HEK293 (cell line): Measurements from ENCODE around the gene PIF1.

Source experiments
- CTCF ChIA-PET: fragments of 350-600 bp; formaldehyde crosslinking; extraction: SDS; loops from one replicate; lab custom pipeline; 2021; ENCODE audit warnings: antibody characterized with exemption; lab: Yijun Ruan, JAX
- POLR2A ChIA-PET: fragments of 300-600 bp; formaldehyde crosslinking; extraction: SDS; loops from one replicate; lab custom pipeline; 2020; ENCODE audit warnings: antibody characterized with exemption, inconsistent platforms; lab: Yijun Ruan, JAX
- H3K27ac ChIP-seq: fragments of 200-500 bp; sonication (Bioruptor generic); 2 replicates; pipeline ENCODE4 v1.5.1; 2014; ENCODE audit warnings: low read depth, low read length, control low read depth, inconsistent platforms; ENCODE audit errors: extremely low read depth
- H3K36me3 ChIP-seq, 2 experiments: fragments of 200-500 bp in 1 of 2; sonication (Bioruptor generic) in 1 of 2; 1 replicate in 1 of 2; 2 replicates in 1 of 2; pipeline ENCODE4 v1.5.1; 2014 to 2017; ENCODE audit warnings: inconsistent platforms in 2 of 2, low read length in 2 of 2; ENCODE audit not compliant: control insufficient read depth in 2 of 2, insufficient read depth in 1 of 2
- H3K4me1 ChIP-seq: fragments of 200-500 bp; sonication (Bioruptor generic); 2 replicates; pipeline ENCODE4 v1.5.1; 2014; ENCODE audit warnings: mild to moderate bottlenecking, low read length, inconsistent platforms; ENCODE audit not compliant: control insufficient read depth, insufficient read depth
- H3K4me3 ChIP-seq: 2 replicates; pipeline ENCODE4 v1.5.1; 2011; ENCODE audit warnings: low read depth, mild to moderate bottlenecking, control low read depth, low read length, moderate library complexity
- H3K9me3 ChIP-seq: fragments of 200-500 bp; sonication (Bioruptor generic); 2 replicates; pipeline ENCODE4 v1.5.1; 2014; ENCODE audit warnings: low read depth, low read length, inconsistent platforms; ENCODE audit not compliant: control insufficient read depth, insufficient read depth
- CTCF ChIP-seq: fragments of 450-650 bp; formaldehyde crosslinking; IDR thresholded peaks from 2 replicates; pipeline ENCODE4 v1.5.1; 2016; ENCODE audit warnings: missing biosample characterization, missing genetic modification characterization
- GLI2 ChIP-seq: fragments of 450-650 bp; formaldehyde crosslinking; IDR thresholded peaks from 2 replicates; pipeline ENCODE4; 2017; ENCODE audit warnings: missing biosample characterization, missing genetic modification characterization, low read depth, borderline replicate concordance
- KLF8 ChIP-seq: fragments of 450-650 bp; formaldehyde crosslinking; IDR thresholded peaks from 2 replicates; pipeline ENCODE4 v1.5.1; 2016; ENCODE audit warnings: missing biosample characterization, missing genetic modification characterization
- OSR2 ChIP-seq: fragments of 450-650 bp; formaldehyde crosslinking; IDR thresholded peaks from 2 replicates; pipeline ENCODE4 v1.5.1; 2016; ENCODE audit warnings: missing biosample characterization, missing genetic modification characterization
- SP7 ChIP-seq: fragments of 450-650 bp; formaldehyde crosslinking; IDR thresholded peaks from 2 replicates; pipeline ENCODE4 v1.5.1; 2016; ENCODE audit warnings: missing biosample characterization, missing genetic modification characterization
- WT1 ChIP-seq: fragments of 450-650 bp; formaldehyde crosslinking; IDR thresholded peaks from 2 replicates; pipeline ENCODE4 v1.5.1; 2016; ENCODE audit warnings: missing biosample characterization, missing genetic modification characterization
- ZBTB1 ChIP-seq: fragments of 450-650 bp; formaldehyde crosslinking; IDR thresholded peaks from 2 replicates; pipeline ENCODE4 v1.5.1; 2016; ENCODE audit warnings: missing biosample characterization, missing genetic modification characterization
- ZBTB17 ChIP-seq: fragments of 450-650 bp; formaldehyde crosslinking; IDR thresholded peaks from 2 replicates; pipeline ENCODE4 v1.5.1; 2016; ENCODE audit warnings: missing biosample characterization, missing genetic modification characterization
- ZBTB26 ChIP-seq: fragments of 450-650 bp; formaldehyde crosslinking; optimal IDR thresholded peaks from 2 replicates; pipeline ENCODE3; 2016; ENCODE audit warnings: missing biosample characterization, mild to moderate bottlenecking, missing genetic modification characterization
- ZBTB48 ChIP-seq: fragments of 450-650 bp; formaldehyde crosslinking; IDR thresholded peaks from 2 replicates; pipeline ENCODE4 v1.5.1; 2016; ENCODE audit warnings: missing biosample characterization, missing genetic modification characterization
- ZBTB7A ChIP-seq: fragments of 450-650 bp; formaldehyde crosslinking; IDR thresholded peaks from 2 replicates; pipeline ENCODE4 v1.5.1; 2016; ENCODE audit warnings: low read depth, missing biosample characterization, missing genetic modification characterization
- ZIC2 ChIP-seq: fragments of 450-650 bp; formaldehyde crosslinking; IDR thresholded peaks from 2 replicates; pipeline ENCODE4 v1.5.1; 2016; ENCODE audit warnings: missing biosample characterization, missing genetic modification characterization
- ZNF114 ChIP-seq: fragments of 450-650 bp; formaldehyde crosslinking; IDR thresholded peaks from 2 replicates; pipeline ENCODE4 v1.5.0; 2017; ENCODE audit warnings: missing biosample characterization, missing genetic modification characterization
- ZNF184 ChIP-seq: fragments of 450-650 bp; IDR thresholded peaks from 2 replicates; pipeline ENCODE4 v1.5.1; 2018; ENCODE audit warnings: missing biosample characterization, mild to moderate bottlenecking, missing genetic modification characterization
- ZNF221 ChIP-seq: fragments of 450-650 bp; formaldehyde crosslinking; IDR thresholded peaks from 2 replicates; pipeline ENCODE4 v1.5.1; 2017; ENCODE audit warnings: missing biosample characterization, missing genetic modification characterization, borderline replicate concordance
- ZNF302 ChIP-seq: fragments of 450-650 bp; formaldehyde crosslinking; IDR thresholded peaks from 2 replicates; pipeline ENCODE4 v1.5.1; 2016; ENCODE audit warnings: missing biosample characterization, missing genetic modification characterization, low read depth
- ZNF350 ChIP-seq: fragments of 450-650 bp; formaldehyde crosslinking; IDR thresholded peaks from 2 replicates; pipeline ENCODE4 v1.5.0; 2017; ENCODE audit warnings: missing biosample characterization, mild to moderate bottlenecking, missing genetic modification characterization
- ZNF518A ChIP-seq: fragments of 450-650 bp; formaldehyde crosslinking; conservative IDR thresholded peaks from 2 replicates; pipeline ENCODE4 v1.5.1; 2016; ENCODE audit warnings: low read depth, missing biosample characterization, missing genetic modification characterization
- ZNF529 ChIP-seq: fragments of 450-650 bp; formaldehyde crosslinking; IDR thresholded peaks from 2 replicates; pipeline ENCODE4 v1.5.1; 2017; ENCODE audit warnings: missing genetic modification characterization, missing biosample characterization; ENCODE audit not compliant: insufficient replicate concordance
- ZNF544 ChIP-seq: fragments of 450-650 bp; formaldehyde crosslinking; IDR thresholded peaks from 2 replicates; pipeline ENCODE4 v1.5.0; 2017; ENCODE audit warnings: missing biosample characterization, missing genetic modification characterization
- ZNF549 ChIP-seq: fragments of 450-650 bp; IDR thresholded peaks from 2 replicates; pipeline ENCODE4 v1.5.1; 2018; ENCODE audit warnings: missing biosample characterization, missing genetic modification characterization, mild to moderate bottlenecking, inconsistent platforms, moderate library complexity
- ZNF560 ChIP-seq: fragments of 450-650 bp; formaldehyde crosslinking; IDR thresholded peaks from 2 replicates; pipeline ENCODE4 v1.5.1; 2017; ENCODE audit warnings: missing biosample characterization, missing genetic modification characterization, borderline replicate concordance
- ZSCAN16 ChIP-seq: fragments of 450-650 bp; formaldehyde crosslinking; IDR thresholded peaks from 2 replicates; pipeline ENCODE4 v1.5.1; 2016; ENCODE audit warnings: missing biosample characterization, missing genetic modification characterization
- ZSCAN23 ChIP-seq: fragments of 450-650 bp; formaldehyde crosslinking; IDR thresholded peaks from 2 replicates; pipeline ENCODE4 v1.5.1; 2016; ENCODE audit warnings: missing biosample characterization, missing genetic modification characterization
- ZXDB ChIP-seq: fragments of 450-650 bp; formaldehyde crosslinking; IDR thresholded peaks from 2 replicates; pipeline ENCODE4 v1.5.1; 2016; ENCODE audit warnings: missing biosample characterization, missing genetic modification characterization
- TF ChIP-seq, protein P1 (sequence below): fragments of 450-650 bp; formaldehyde crosslinking; IDR thresholded peaks from 2 replicates; pipeline ENCODE4 v1.5.1; 2017; ENCODE audit warnings: missing biosample characterization, missing genetic modification characterization

PIF1 gene

GRCh38 chr15:64847448-64847847, 22.0 kb upstream of the PIF1 start:
- H3K4me3 ChIP-seq, result no peak overlapping the region
- peaks cover 0 to 13% of the 10 kb centered on the region in 2 experiments; a peak in 2 of 3 replicates for H3K36me3 ChIP-seq
- TF ChIP-seq, protein P1, sequence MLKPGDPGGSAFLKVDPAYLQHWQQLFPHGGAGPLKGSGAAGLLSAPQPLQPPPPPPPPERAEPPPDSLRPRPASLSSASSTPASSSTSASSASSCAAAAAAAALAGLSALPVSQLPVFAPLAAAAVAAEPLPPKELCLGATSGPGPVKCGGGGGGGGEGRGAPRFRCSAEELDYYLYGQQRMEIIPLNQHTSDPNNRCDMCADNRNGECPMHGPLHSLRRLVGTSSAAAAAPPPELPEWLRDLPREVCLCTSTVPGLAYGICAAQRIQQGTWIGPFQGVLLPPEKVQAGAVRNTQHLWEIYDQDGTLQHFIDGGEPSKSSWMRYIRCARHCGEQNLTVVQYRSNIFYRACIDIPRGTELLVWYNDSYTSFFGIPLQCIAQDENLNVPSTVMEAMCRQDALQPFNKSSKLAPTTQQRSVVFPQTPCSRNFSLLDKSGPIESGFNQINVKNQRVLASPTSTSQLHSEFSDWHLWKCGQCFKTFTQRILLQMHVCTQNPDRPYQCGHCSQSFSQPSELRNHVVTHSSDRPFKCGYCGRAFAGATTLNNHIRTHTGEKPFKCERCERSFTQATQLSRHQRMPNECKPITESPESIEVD (tag by site-specific recombination), result no peak
- TF ChIP-seq ZNF560 (no peak), ZNF302 (tag by site-specific recombination) (no peak), ZBTB26 (no peak), ZNF549 (tag by site-specific recombination) (no peak), KLF8 (tag by site-specific recombination) (no peak), ZBTB48 (tag by site-specific recombination) (no peak), WT1 (tag by site-specific recombination) (no peak), ZNF350 (tag by site-specific recombination) (no peak), ZNF184 (tag by site-specific recombination) (no peak), ZNF221 (tag by site-specific recombination) (no peak)
- POLR2A ChIA-PET, result no interaction called here
- H3K4me1 ChIP-seq, result no peaks in the 10 kb centered on the region
- H3K9me3 ChIP-seq, result no peaks in the 10 kb centered on the region
- CTCF ChIA-PET, result no interaction called here
- H3K27ac ChIP-seq, result no peak overlapping the region

DNA sequence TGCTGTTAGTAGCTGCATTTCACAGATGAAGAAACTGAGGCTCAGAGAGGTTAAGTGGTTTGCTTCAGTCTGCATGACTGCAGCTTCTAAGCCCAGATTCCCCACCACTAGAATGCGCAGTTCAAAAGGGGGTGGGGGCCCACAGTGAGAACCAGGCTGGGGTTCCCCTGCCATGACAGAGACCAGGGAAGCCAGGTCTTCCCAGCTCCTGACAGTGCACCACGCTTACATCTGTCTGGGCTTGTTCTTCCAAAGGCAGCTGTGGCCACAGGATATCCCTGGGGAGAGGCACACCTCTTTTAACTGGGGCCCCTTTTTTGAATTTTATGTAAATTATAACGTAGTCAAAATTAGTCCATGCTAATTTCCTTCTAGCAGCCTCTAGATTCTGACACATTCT, 21.6 kb upstream of the PIF1 start:
- H3K4me1 ChIP-seq, result no peaks in the 10 kb centered on the region
- POLR2A ChIA-PET, result no interaction called here
- CTCF ChIA-PET, result no interaction called here
- peaks cover 0 to 13% of the 10 kb centered on the region in 2 experiments; a peak in 2 of 3 replicates for H3K36me3 ChIP-seq
- no peaks in the 10 kb centered on the region for H3K9me3 ChIP-seq
- no peak for TF ChIP-seq ZSCAN23
- no peak for TF ChIP-seq ZXDB (tag by site-specific recombination)
- no peak for TF ChIP-seq ZBTB17 (tag by site-specific recombination)
- no peak for TF ChIP-seq ZBTB7A
- no peak for TF ChIP-seq KLF8 (tag by site-specific recombination)
- TF ChIP-seq ZNF529 (tag by site-specific recombination), result no peak
- no peak for TF ChIP-seq ZNF518A
- TF ChIP-seq SP7 (tag by site-specific recombination), result no peak
- no peak for TF ChIP-seq GLI2 (tag by site-specific recombination)
- TF ChIP-seq ZIC2 (tag by site-specific recombination), result no peak
- no peak for TF ChIP-seq ZSCAN16 (tag by site-specific recombination)
- no peak for TF ChIP-seq CTCF (tag by site-specific recombination)
- TF ChIP-seq ZNF544 (tag by site-specific recombination), result no peak
- TF ChIP-seq ZBTB1 (tag by site-specific recombination), result no peak
- TF ChIP-seq ZNF114 (tag by site-specific recombination), result no peak
- TF ChIP-seq OSR2 (tag by site-specific recombination), result no peak
- no peak overlapping the region for H3K4me3 ChIP-seq
- H3K27ac ChIP-seq, result no peak overlapping the region
